ENCODE results near the gene NT5DC1. TPM values are rescaled to one million over a fixed set of nuclear protein-coding genes. Genes with fewer than 3 reads are reported as not detected.

The NT5DC1 gene
- total RNA-seq, 2 experiments from 2014 or later, result 20.5 to 58.8 TPM

GRCh38 chr6:116066789-116067188 is 33.9 kb upstream of the NT5DC1 start:
- TF ChIP-seq CTCF (conservative IDR thresholded peaks at IDR 0.05; ENCODE audit: low read length), result no peak
- TF ChIP-seq EZH2phosphoT487 (IDR thresholded peaks at IDR 0.05; ENCODE audit: borderline replicate concordance, low read depth, low read length), result no peak
- intact Hi-C loops (cut with micrococcal nuclease; ENCODE audit: unreplicated experiment), result no loop called here
- no peaks in the 10 kb centered on the region for H3K79me2 ChIP-seq (ENCODE audit: insufficient read depth, low read depth, low read length)
- H3K4me2 ChIP-seq (ENCODE audit: low read length), result no peak overlapping the region
- H3K4me3 ChIP-seq (ENCODE audit: low read depth, low read length, poor library complexity, severe bottlenecking), result no peak overlapping the region
- no peaks in the 10 kb centered on the region for H3K9me3 ChIP-seq (ENCODE audit: low read length)
- no peaks in the 10 kb centered on the region for H3K9me2 ChIP-seq (ENCODE audit: insufficient read depth, low read length)
- H3K4me1 ChIP-seq (ENCODE audit: insufficient read depth, low read length, poor library complexity, severe bottlenecking), result no peaks in the 10 kb centered on the region
- H4K20me1 ChIP-seq (ENCODE audit: insufficient read depth, low read length), result no peaks in the 10 kb centered on the region
- no TSS peak for BruUV-seq (replicated peaks)
- ChIA-PET CTCF (ENCODE audit: unreplicated experiment) (no interaction called here), POLR2A (interaction anchor here (1.8 kb wide), 1 partner anchor 17 kb away, joined by 6 read pairs; no protein-coding TSS in a partner anchor)
- DNase-seq (ENCODE audit: low spot score), result no peak
- H2AFZ ChIP-seq (ENCODE audit: low read length), result no peak overlapping the region
- no peaks in the 10 kb centered on the region for H3K36me3 ChIP-seq (ENCODE audit: insufficient read depth, low read length)
- H3K27ac ChIP-seq (ENCODE audit: low read depth, low read length, poor library complexity, severe bottlenecking), result no peak overlapping the region

- DNase-seq (ENCODE audit: low spot score), result no peak
- H3K9me2 ChIP-seq (ENCODE audit: insufficient read depth, low read length), result no peaks in the 10 kb centered on the region
- BruUV-seq (replicated peaks), result no TSS peak
- ChIA-PET CTCF (ENCODE audit: unreplicated experiment) (no interaction called here), POLR2A (interaction anchor here (1.2 to 1.6 kb wide), 3 partner anchors 9 to 21 kb away, joined by 4 to 5 read pairs (median 4); no protein-coding TSS in a partner anchor)
- no peak for TF ChIP-seq CTCF (conservative IDR thresholded peaks at IDR 0.05; ENCODE audit: low read length)
- TF ChIP-seq EZH2phosphoT487 (IDR thresholded peaks at IDR 0.05; ENCODE audit: borderline replicate concordance, low read depth, low read length), result no peak
- no peaks in the 10 kb centered on the region for H3K9me3 ChIP-seq (ENCODE audit: low read length)
- intact Hi-C loops (cut with micrococcal nuclease; ENCODE audit: unreplicated experiment), result no loop called here
- H2AFZ ChIP-seq (ENCODE audit: low read length), result no peak overlapping the region
- no peaks in the 10 kb centered on the region for H3K79me2 ChIP-seq (ENCODE audit: insufficient read depth, low read depth, low read length)
- H3K4me1 ChIP-seq (ENCODE audit: insufficient read depth, low read length, poor library complexity, severe bottlenecking), result no peaks in the 10 kb centered on the region
- no peak overlapping the region for H3K4me2 ChIP-seq (ENCODE audit: low read length)
- H3K4me3 ChIP-seq (ENCODE audit: low read depth, low read length, poor library complexity, severe bottlenecking), result no peak overlapping the region
- H3K36me3 ChIP-seq (ENCODE audit: insufficient read depth, low read length), result no peaks in the 10 kb centered on the region
- no peaks in the 10 kb centered on the region for H4K20me1 ChIP-seq (ENCODE audit: insufficient read depth, low read length)
- H3K27ac ChIP-seq (ENCODE audit: low read depth, low read length, poor library complexity, severe bottlenecking), result no peak overlapping the region
Observed at GRCh38 chr6:116070101-116070500, 30.6 kb upstream of the NT5DC1 start.

GRCh38 chr6:116070616-116071389 is 29.9 kb upstream of the NT5DC1 start:
- Histone ChIP-seq H3K9me2 (ENCODE audit: insufficient read depth, low read length) (no peaks in the 10 kb centered on the region), H3K9me3 (ENCODE audit: low read length) (no peaks in the 10 kb centered on the region), H4K20me1 (ENCODE audit: insufficient read depth, low read length) (no peaks in the 10 kb centered on the region), H3K4me3 (ENCODE audit: low read depth, low read length, poor library complexity, severe bottlenecking) (no peak overlapping the region), H3K4me2 (ENCODE audit: low read length) (no peak overlapping the region), H3K27ac (ENCODE audit: low read depth, low read length, poor library complexity, severe bottlenecking) (no peak overlapping the region), H3K36me3 (ENCODE audit: insufficient read depth, low read length) (no peaks in the 10 kb centered on the region), H2AFZ (ENCODE audit: low read length) (no peak overlapping the region), H3K4me1 (ENCODE audit: insufficient read depth, low read length, poor library complexity, severe bottlenecking) (no peaks in the 10 kb centered on the region), H3K79me2 (ENCODE audit: insufficient read depth, low read depth, low read length) (no peaks in the 10 kb centered on the region)
- ChIA-PET POLR2A (interaction anchor here (0.7 to 1.6 kb wide), 7 partner anchors 9 to 65 kb away, joined by 3 to 5 read pairs (median 4); partner anchors contain the start of gene FRK), CTCF (ENCODE audit: unreplicated experiment) (no interaction called here)
- TF ChIP-seq EZH2phosphoT487 (IDR thresholded peaks at IDR 0.05; ENCODE audit: borderline replicate concordance, low read depth, low read length), result no peak
- no peak for TF ChIP-seq CTCF (conservative IDR thresholded peaks at IDR 0.05; ENCODE audit: low read length)
- intact Hi-C loops (cut with micrococcal nuclease; ENCODE audit: unreplicated experiment), result no loop called here
- DNase-seq (ENCODE audit: low spot score), result no peak
- no TSS peak for BruUV-seq (replicated peaks)
